ENCODE measurements around the gene TNFRSF6B.

DNA sequence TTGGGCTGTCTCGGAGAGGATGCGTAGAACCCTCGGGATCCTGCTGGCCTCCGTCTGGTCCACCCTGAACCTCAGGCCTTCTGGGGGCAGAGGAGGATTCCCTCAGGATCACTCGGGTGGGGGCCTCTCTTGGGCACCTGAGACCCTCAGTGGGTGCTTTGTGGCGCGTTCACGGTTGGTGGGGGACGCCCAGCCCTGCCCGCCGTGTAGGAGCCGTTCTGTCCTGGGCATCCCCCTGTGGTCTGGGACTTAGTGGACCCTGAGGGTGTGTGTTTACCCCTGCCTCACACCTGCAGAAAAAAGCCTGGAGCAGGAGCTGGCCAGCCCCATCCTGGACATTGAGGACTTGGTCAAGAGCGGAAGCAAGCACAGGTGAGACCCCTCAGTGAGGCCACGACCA is 30.7 kb upstream of the TNFRSF6B start:
- TF ChIP-seq, protein P1, sequence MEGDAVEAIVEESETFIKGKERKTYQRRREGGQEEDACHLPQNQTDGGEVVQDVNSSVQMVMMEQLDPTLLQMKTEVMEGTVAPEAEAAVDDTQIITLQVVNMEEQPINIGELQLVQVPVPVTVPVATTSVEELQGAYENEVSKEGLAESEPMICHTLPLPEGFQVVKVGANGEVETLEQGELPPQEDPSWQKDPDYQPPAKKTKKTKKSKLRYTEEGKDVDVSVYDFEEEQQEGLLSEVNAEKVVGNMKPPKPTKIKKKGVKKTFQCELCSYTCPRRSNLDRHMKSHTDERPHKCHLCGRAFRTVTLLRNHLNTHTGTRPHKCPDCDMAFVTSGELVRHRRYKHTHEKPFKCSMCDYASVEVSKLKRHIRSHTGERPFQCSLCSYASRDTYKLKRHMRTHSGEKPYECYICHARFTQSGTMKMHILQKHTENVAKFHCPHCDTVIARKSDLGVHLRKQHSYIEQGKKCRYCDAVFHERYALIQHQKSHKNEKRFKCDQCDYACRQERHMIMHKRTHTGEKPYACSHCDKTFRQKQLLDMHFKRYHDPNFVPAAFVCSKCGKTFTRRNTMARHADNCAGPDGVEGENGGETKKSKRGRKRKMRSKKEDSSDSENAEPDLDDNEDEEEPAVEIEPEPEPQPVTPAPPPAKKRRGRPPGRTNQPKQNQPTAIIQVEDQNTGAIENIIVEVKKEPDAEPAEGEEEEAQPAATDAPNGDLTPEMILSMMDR (conservative IDR thresholded peaks at IDR 0.05) = no peak
- no peak for TF ChIP-seq ZFX (IDR thresholded peaks at IDR 0.05)
